GM21526 (cell line): ENCODE results near the gene CYP4F2.
"Not testable (repeated sequence)": the region's sequence is repeated elsewhere in the genome, so short reads cannot be mapped to it uniquely, and the experiment has no call there.

Experiments
- ATAC-seq: cut with Tn5 transposase; IDR thresholded peaks from one replicate; pipeline ENCODE4 v1.9.1; 2021; ENCODE audit warnings: moderate library complexity; ENCODE audit not compliant: unreplicated experiment, low FRiP score

Gene CYP4F2

GRCh38 chr19:15897738-15898276, at the start of gene CYP4F2:
Gene CYP4F2, minus strand, starts transcription at chr19:15898074. Its CDS starts 463 bp downstream, at chr19:15897611.
- ATAC-seq, result no peak

DNA sequence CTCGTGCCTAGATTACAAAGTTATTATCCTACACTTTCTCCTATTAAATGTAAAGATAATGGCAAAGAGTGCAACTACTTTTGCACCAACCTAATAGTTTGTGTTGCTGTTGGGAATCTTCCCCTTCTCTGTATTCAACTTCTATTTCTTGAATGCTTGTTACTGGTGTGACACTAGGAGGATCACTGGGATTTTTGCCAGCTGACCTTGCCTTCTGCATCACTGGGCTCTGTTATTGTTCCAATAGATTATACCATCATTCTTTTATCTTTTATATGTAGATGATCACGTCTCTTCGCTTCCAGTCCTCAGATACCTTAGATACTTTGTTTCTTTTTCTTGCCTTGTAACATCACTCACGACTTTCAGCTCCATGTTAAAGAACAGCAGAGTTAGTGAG, 47.4 kb upstream of the CYP4F2 start:
- ATAC-seq, result no peak

DNA sequence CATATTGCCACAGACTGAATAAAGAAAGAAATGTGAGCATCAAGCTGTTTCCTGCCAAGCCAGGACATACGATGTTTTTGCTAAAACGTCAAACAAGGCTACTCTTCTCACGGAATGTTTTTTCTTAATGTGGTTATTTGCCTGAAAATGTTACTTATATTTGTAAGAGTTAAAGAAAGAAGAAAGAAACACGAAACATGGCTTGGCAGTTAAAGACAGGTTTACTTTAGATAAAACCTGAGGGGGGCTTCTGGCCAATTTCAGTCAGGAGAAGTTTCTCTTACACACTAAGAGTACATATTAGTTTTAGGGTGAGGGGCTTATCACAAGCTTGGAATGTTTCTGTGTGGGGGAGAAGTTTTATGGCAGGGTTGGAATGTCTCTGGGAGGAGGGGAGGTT, 46.5 kb upstream of the CYP4F2 start:
- ATAC-seq, result no peak

- no peak for ATAC-seq
Measured at GRCh38 chr19:15937771-15938170, 39.9 kb upstream of the CYP4F2 start.

- no peak for ATAC-seq
Measured at GRCh38 chr19:15936950-15937349, 39.1 kb upstream of the CYP4F2 start.

GRCh38 chr19:15936173-15936572, 38.3 kb upstream of the CYP4F2 start:
- no peak for ATAC-seq

GRCh38 chr19:15935167-15935702, 37.4 kb upstream of the CYP4F2 start:
- no peak for ATAC-seq

DNA sequence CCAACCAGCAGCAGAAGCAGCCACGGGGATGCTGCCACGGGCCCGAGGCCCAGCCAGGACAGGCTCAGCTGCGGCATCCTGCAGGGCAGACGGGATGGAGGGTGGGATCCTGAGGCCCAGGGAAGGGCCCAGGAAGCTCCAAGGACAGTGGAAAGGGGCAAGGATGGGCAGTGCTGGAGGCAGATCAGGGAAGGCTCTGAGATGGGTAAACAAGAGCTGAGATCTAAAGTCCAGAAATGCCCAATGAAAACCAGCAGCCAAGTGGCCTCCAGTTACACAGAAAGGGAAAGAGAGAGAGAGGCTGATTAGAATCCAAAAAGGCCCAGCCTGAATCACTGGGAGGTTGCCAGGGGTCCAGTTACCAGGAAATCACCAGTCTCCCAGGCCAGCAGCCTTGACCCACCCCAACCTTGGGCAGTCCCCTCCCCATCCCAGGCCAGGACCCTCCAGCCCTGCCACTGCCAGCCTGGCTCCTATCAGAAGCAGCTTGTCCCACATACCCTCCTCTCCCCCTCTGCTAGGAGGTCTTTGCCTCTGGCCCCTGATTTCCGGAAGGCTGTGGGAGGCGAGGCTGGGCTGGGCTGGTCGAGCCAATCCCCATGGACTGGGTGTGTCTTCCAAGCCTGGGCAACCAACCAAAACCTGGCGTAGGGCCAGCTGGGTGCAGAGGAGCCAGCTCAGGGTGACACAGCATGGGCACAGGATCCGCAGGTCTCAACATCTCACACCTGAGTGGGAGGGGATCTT, 36.6 kb upstream of the CYP4F2 start, which contains the start of gene CYP4F11:
Gene CYP4F11 (minus strand): TSS at position 198 of the 747 bp plus-strand sequence. CDS start 121 bp downstream, at position 77.
- ATAC-seq, result no peak

DNA sequence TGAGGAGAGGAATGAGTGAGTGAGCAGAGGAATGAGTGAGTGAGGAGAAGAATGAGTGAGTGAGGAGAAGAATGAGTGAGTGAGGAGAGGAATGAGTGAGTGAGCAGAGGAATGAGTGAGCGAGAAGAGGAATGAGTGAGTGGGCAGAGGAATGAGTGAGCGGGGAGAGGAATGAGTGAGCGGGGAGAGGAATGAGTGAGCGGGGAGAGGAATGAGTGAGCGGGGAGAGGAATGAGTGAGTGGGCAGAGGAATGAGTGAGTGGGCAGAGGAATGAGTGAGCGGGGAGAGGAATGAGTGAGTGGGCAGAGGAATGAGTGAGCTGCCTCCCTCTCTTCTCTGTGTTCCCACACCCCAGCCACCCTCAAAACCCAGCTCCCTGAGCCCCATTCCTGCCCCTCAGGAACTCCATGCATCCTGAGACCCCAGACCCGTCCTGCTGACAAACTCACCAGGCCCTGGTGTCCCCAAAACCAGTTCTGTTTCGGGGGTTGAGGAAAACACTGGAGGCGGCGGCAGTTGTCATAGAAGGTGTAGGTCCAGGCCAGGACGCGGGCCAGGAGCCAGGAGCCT, 36.0 kb upstream of the CYP4F2 start:
- ATAC-seq, result not testable (repeated sequence)

DNA sequence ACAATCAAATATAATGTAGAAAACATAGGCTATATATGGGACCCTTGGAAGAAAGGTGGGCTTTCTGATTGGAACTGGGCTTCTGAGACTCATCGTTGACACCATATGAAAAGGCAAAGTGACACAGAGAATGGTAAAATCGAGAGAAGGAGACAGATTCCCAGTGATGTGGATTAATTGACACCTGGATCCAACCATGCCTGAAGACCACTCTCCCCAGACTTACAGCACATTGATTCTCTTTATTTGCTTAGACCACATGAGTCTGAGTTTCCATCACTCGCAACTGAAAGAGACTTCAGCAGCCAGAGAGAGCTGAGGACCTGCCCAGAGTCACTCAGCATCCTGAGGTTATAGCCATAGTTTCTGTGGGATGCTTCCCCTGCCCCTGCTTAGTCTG, 30.4 kb upstream of the CYP4F2 start:
- ATAC-seq, result no peak

GRCh38 chr19:15926484-15926883, 28.6 kb upstream of the CYP4F2 start:
- ATAC-seq, result no peak

DNA sequence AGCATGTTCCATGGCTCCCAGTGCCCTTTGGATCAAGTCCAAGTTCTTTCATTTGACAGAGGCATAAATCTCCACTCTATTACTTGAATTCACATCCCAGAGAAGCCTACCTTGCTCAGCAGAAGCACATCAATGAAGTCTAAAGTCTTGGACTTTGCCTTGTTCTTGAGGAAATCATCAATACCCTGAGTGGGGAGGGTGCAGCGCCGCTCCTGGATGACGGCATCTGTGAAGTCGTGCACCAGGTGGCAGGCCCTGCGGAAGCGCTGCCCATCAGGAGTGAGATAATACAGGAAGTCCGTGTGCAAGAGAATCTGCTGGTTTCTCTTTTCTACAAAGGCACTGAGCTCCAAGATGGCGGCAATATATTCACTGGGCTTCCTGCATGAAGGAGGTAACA, 25.8 kb upstream of the CYP4F2 start:
- ATAC-seq, result no peak

DNA sequence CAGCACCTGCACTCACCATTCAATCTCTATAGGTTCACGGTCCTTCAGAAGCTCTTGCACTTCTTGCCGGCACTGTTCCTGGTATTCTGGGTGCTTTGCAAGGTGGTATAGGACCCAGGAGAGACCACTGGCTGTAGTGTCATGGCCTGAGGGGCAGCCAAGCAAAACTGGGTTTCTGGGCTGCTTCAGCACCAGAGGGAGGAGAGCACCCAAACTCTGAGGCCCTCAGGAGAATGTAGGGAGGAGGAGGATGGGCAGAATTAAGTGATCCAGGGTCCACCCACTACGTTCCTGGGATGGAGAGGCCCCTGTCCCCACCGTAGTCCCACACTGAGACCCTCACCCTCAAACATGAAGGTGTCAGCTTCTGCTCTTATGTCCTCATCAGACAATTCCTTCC, 24.1 kb upstream of the CYP4F2 start:
- no peak for ATAC-seq

- no peak for ATAC-seq
Measured at GRCh38 chr19:15919243-15919642, 21.4 kb upstream of the CYP4F2 start.

- no peak for ATAC-seq
Measured at GRCh38 chr19:15915109-15915508, 17.2 kb upstream of the CYP4F2 start.

- no peak for ATAC-seq
Measured at GRCh38 chr19:15913830-15914229, 16.0 kb upstream of the CYP4F2 start.

- no peak for ATAC-seq
Measured at GRCh38 chr19:15913384-15913783, 15.5 kb upstream of the CYP4F2 start.

DNA sequence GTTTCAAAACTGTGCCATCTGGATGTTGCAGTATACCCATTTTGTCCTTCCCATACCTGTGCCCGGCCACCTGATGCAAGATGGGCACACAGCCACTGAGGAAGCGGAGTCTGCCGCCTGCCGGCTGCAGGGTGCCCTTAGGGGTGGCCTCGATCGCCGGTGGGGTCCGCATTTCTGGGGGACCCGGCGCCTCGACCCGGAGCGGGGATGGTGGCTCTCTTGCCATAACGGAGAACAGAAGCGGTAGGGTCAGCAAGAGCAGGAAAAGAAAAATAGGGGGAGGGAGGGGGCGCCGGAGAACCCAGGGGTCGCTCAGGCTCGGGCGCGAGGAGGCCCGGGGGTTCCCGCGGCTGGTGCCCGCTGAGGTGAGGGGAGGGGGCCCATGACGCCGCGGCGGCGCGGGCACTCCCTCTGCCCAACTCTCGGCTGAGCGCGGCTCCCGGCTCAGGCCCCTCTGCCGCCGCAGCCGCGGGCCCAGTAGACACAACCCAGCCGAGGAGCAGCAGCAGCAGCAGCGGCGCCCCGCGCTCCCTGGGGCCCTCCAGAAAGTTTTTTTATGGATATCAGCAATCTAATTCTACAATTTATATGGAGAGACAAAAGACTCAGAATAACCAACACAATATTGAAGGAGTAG, 13.8 kb upstream of the CYP4F2 start:
- ATAC-seq, result no peak

GRCh38 chr19:15905026-15905425, 7.2 kb upstream of the CYP4F2 start:
- no peak for ATAC-seq

- not testable (repeated sequence) for ATAC-seq
Measured at GRCh38 chr19:15902898-15903297, 5.0 kb upstream of the CYP4F2 start.

DNA sequence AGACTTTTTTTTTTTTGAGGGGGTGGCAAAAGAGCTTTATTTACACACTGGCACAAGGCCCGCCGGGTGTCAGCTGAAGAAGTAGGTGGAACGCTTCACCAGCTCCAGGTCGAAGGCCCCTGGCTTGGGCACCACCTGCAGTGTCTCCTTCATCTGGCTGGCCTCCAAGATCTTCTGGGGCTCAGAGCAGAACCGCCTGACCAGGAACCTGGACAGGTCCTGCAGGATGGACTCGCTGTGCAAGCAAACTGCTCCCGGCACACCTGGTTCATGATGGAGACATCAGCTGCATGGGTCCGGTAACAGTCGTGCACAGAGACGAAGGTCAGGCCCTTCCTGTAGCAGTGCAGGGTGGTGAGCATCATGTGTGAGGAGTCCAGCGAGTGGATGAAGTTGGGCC, 4.4 kb upstream of the CYP4F2 start:
- no peak for ATAC-seq
